GM21515 (cell line): ENCODE data around the gene FRMD5.
"Not testable (repeated sequence)": the region's sequence is repeated elsewhere in the genome, so short reads cannot be mapped to it uniquely, and the experiment has no call there.

Experiments
- ATAC-seq: cut with Tn5 transposase; IDR thresholded peaks from one replicate; pipeline ENCODE4 v1.9.1; 2021; ENCODE audit not compliant: unreplicated experiment

The FRMD5 gene

DNA sequence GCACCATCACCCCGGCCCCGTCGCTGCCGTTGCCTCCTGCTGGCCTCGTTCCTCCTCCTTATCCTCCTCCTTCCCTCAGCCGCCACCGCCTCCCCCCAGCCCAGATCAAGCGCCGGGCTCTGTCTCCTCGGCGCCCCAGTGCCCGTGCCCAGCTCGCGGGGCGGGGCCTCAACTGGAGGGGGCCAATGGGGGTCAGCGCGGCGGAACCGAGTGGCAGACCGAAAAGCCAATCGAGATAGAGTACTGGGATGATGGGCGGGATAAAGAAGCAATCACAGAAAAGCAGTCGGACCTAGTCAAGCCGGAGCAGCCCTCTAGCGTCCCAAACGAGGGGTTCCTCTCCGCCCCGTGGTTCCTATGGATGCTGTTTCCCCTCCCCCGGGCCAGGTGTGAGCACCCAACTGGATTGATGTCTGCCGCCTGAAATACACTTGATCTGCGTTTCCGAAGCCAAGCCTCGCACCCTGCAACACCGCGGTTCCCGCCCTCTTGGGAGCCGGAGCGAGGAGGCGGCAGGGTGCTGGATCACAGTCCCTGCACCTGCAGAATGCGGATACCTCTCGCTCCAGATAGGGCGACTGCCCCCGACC lies at the start of gene FRMD5:
Gene FRMD5, minus strand, starts transcription at position 121 of the 590 bp plus-strand sequence.
- peak; percentile 98 for ATAC-seq

DNA sequence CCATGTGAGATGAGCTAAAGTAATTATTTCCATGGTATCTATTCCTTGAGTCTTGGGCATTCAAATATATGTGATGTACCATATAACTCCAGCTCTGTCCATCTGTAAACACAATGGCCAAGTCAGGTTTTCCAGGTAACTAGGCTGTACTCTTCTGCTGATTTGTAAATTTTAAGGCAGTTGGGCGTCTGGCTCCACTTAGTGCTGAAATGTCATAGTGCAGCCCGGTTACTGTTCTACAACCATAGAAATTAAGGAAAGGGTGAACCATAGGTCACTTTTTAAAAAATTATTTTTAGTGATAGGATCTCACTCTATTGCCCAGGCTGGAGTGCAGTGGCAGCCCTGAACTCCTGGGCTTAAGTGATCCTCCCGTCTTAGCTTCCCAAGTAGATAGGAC lies 48.8 kb upstream of the FRMD5 start:
- ATAC-seq = no peak

DNA sequence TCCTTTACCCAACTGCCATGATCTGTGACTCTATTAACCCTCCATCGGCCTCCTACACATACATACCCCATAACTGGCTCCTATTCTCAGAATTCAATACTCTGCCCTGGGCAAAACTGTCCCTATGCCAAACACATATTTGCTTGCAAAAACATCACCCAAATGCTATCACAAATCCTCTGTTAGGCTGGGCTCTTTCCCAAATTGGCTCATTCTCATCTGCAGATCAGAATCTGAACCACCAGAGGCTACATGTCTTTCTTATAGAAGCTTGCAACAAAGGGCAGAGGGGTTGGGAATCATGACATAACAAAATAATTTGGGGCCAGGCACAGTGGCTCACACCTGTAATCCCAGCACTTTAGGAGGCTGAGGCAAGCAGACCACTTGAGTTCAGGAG lies 48.1 kb upstream of the FRMD5 start:
- no peak for ATAC-seq

DNA sequence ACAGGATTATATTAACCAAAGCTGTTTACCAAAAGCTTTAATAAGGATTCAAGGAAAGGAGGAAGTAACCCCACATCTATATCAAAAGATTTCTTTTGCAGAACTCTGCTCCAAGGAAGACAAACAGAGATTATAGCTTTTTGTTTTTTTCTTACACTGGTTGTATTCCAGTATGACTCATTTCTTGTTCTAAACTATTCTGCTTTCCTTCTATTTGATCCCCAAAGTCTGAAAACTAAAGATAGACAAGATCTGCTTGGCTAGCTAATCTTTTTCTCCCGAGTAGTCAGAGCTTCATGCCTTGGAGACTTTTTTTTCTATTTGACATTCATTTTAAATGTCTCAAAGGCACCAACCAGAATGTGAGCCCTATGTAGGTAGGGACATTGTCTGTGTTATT lies 36.8 kb upstream of the FRMD5 start:
- no peak for ATAC-seq

GRCh38 chr15:44229301-44229700 lies 34.2 kb upstream of the FRMD5 start:
- not testable (repeated sequence) for ATAC-seq

DNA sequence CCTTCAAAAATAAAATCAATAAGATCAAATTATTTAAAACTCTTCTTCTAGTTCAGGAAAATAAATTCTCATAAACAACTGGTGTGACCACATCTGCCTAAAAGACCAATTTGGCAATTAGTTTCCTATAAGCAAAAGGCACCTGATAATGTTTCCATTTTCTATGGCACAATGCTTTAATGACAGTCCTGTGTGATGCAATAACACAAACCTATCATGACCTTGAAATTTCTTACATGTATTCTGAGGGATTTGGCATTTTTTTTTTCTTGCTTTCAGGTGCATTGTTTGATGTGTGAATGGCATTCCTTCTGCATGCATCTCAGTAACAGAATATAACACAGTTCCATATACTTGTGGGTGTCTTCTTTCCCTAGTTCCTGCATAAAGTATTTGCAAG lies 32.5 kb upstream of the FRMD5 start:
- ATAC-seq = no peak

- not testable (repeated sequence) for ATAC-seq
Observed at GRCh38 chr15:44227001-44227400, 31.9 kb upstream of the FRMD5 start.

GRCh38 chr15:44222478-44222877 lies 27.4 kb upstream of the FRMD5 start:
- no peak for ATAC-seq

DNA sequence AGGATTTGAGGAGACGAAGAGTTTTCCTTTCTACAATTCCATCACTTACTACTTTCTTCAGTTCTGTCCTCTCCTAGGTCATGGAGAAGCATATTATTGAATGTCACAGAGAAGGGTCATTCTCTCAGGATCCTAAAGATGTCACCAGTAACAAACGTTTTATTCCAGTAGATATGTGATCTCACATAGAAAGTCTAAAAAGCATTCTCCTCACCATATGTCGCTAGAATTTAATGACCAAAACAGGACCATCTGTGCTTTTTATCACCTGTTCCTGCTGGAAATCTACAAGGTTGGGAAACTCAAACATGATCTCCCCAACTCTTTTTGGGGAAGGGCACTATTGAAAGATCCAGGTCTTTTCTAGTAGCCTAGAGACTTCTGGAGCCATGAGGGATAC lies 24.0 kb upstream of the FRMD5 start:
- ATAC-seq = no peak

DNA sequence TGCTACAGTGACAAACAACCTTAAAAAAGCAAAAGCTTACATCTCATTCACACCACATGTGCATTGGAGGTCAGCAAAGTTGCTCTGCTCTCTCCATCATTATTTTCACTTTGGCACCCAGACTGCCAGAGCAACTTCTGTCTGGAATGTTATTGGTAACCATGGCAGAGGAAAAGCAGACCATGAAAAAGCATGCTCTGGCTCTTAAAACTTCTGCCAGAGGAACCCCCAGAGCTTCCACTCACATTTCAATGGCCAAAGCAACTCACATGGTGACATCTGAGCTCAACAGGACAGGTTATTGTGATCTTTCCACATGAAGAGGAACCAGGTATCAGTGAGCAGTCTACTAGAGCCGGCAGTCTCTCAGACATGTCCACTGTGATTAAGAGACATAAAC lies 21.9 kb upstream of the FRMD5 start:
- ATAC-seq = no peak

DNA sequence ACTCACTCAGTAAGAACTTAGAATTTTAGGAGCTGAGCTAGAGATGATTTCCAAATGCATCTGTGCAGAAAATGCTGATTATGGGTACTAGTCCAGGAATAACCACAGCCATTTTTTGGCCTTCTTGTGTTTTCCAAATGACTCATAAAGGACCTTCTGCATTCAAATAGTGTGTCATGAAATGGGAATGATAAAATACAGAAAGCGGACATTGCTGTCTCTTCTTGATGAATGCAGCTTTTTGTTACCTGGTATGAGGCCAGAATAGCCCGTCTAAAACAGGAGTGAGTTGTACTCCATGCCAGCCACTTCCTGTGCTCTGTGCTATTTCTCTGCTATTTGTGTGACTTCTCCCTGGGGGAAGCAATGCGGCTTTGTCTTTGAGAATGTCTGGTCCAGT lies 20.5 kb upstream of the FRMD5 start:
- ATAC-seq = no peak

GRCh38 chr15:44208956-44209355 lies 13.9 kb upstream of the FRMD5 start:
- ATAC-seq = no peak

- no peak for ATAC-seq
Observed at GRCh38 chr15:44207643-44208042, 12.6 kb upstream of the FRMD5 start.

DNA sequence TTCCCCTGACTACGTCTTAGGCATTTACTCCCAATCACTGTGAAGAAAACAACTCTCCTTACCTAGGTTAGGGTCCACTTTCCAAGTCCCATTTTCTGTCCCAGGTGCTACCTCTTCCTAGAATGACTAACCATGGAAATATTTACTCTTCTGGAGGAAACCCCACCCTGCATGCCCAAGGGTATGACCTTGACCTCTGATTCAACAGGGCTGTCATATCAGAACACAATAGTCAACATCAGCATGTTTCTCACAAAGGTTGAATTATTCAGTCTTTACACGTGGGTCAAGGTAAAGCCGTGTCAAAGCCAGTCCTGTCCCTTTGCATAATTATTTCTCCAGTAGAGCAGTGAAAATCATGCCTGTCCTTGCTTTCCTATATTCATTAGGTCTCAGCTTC lies 4.3 kb upstream of the FRMD5 start:
- ATAC-seq = no peak

DNA sequence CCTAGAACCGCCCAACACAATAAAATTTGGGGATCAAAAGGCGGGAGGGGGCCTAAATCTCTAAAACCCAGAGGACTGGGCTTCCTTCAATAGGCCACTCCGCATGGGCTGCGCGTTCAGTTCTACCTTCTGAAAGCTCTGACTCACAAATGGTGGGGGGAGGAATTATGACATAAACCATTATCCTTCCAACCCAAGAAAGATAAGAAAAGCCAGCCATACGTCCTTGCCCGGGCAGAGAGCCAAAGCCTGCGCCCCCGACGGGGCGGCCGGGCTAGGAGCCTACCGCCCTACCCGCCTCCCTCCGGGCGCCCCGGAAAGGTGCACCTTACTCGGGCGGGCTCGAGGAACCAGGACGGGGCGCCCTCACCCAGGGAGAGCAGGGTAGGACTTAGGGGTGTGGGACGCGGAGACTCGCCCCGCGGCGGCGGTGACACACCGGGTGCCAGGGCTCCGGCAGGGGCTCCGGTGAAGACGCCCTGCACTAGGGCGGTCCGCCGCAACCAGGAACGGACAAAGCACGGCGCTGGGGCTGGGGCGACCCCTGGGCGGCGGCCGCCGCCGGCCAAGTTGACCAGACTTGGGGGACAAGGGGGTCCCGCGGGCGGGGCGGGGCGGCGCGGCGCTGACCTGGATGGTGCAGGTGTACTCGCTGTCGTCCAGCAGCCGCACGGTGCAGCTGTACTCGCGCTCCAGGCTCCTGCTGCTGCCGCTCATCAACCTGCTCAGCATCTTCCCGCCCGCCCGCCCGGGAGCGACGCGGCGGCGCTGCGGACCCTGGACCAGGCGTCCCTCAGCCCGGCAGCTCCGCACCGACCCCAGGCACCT lies 534 bp downstream of the FRMD5 start:
- ATAC-seq = peak; percentile 27

DNA sequence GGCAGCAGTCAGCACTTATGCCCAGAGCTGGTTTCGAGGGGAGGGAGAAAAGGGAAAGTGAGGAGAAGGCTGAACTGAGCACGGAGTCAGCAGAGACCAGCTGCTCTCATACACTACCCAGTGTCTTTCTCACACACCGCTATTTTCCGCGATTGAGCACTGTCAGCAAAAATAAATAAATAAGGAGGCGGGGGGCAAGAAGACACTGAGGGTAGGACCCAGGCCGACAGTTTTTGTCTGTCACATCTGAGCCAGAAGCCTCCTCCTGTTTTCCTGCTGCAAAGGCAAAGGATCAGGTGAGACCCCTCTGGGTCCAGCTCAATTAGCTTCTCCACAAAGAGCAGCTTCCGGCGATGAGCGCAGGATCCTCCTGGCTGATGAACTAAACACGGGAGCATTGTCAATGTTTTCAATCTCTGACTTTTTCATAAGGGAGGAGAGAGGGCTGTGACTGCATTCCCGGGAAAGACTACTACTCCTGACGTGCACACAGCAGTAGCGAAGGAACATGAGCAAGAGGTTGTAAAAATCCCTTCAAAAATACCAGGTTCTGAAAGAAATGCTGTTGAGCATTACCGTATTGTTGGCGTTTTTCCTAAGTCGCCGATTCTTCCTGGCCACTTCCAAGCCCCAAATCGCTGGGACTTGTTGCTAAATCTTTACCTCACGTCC lies 1.3 kb downstream of the FRMD5 start:
- ATAC-seq = no peak

GRCh38 chr15:44188795-44189194 lies 6.3 kb downstream of the FRMD5 start:
- ATAC-seq = no peak

- ATAC-seq = no peak
Observed at GRCh38 chr15:44186705-44187104, 8.4 kb downstream of the FRMD5 start.

- no peak for ATAC-seq
Observed at GRCh38 chr15:44183363-44183762, 11.7 kb downstream of the FRMD5 start.

- no peak for ATAC-seq
Observed at GRCh38 chr15:44181410-44181809, 13.7 kb downstream of the FRMD5 start.

- no peak for ATAC-seq
Observed at GRCh38 chr15:44177139-44177538, 17.9 kb downstream of the FRMD5 start.

- ATAC-seq = no peak
Observed at GRCh38 chr15:44173813-44174212, 21.3 kb downstream of the FRMD5 start.
